Adipocyte (in vitro differentiated cells): ENCODE results near the gene MACROD2.

ENCODE experiments used
- DNase-seq: peaks from one replicate; pipeline ENCODE4 v3.0.0-alpha.2; 2015; ENCODE audit warnings: low read depth
- H3K27me3 ChIP-seq: replicated peaks from 2 replicates; pipeline ENCODE4 v1.7.0; 2013; ENCODE audit warnings: mild to moderate bottlenecking, low read length, moderate library complexity; ENCODE audit not compliant: control insufficient read depth, insufficient read depth
- H3K36me3 ChIP-seq: 2 replicates; pipeline ENCODE4 v1.7.0; 2013; ENCODE audit warnings: low read length, mild to moderate bottlenecking, moderate library complexity; ENCODE audit not compliant: control insufficient read depth, insufficient read depth, severe bottlenecking
- H3K4me1 ChIP-seq: 2 replicates; pipeline ENCODE4 v1.7.0; 2013; ENCODE audit warnings: mild to moderate bottlenecking, low read length, moderate library complexity; ENCODE audit not compliant: control insufficient read depth, insufficient read depth
- H3K4me3 ChIP-seq: 2 replicates; pipeline ENCODE4 v1.7.0; 2013; ENCODE audit warnings: mild to moderate bottlenecking, low read length, moderate library complexity
- H3K9ac ChIP-seq: 2 replicates; pipeline ENCODE4 v1.7.0; 2013; ENCODE audit warnings: mild to moderate bottlenecking, low read length, moderate library complexity
- H3K9me3 ChIP-seq: 2 replicates; pipeline ENCODE4 v1.7.0; 2013; ENCODE audit warnings: mild to moderate bottlenecking, low read length, moderate library complexity; ENCODE audit not compliant: control insufficient read depth

Gene MACROD2

DNA sequence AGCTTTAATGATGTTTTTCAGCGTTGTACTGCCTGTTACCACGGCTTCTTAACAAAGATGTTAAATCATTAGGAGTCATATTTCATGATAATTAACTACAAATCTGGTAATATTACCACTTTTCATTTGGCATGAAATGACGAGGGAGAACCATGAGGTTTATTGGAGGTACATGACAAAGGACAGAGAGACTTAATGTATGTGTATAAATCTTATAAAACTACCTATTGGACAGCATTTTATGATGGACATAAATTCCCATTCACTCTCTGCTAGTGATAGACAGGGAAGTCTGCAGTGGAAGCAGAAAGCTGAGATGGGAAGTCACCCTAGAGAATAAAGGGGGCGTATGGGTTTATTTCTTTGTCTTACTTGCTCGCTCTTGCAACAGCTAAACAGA lies 1292.0 kb downstream of the MACROD2 start:
- peaks cover 2% of the 10 kb centered on the region for H3K9me3 ChIP-seq
- no peak overlapping the region for H3K9ac ChIP-seq
- no peak for DNase-seq

DNA sequence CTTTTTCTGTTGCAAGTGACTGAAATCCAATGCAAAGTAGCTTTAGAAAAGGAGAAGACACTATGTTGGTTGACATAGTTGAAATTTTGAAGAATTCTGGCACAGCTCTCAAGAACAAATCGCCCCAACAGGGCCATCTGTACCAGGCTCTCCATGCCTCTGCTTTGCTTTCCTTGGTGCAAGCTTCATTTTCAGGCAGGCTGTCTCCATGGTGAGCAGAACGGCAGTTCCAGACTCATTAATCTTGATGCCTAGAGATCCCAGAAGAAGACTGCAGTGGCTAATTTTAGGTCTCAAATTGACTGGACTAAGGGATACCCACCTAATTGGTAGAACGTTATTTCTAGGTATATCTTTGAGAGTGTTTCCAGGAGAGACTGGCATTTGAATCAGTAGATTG lies 1292.8 kb downstream of the MACROD2 start:
- Histone ChIP-seq H3K4me3 (no peak overlapping the region), H3K36me3 (no peaks in the 10 kb centered on the region), H3K9me3 (peaks cover 2% of the 10 kb centered on the region), H3K4me1 (no peaks in the 10 kb centered on the region), H3K9ac (no peak overlapping the region), H3K27me3 (no peaks in the 10 kb centered on the region)
- DNase-seq: no peak

More for the DNA sequence above, 1292.0 kb downstream of the MACROD2 start:
- no peaks in the 10 kb centered on the region for H3K4me1 ChIP-seq
- no peak overlapping the region for H3K4me3 ChIP-seq
- H3K36me3 ChIP-seq: no peaks in the 10 kb centered on the region
- no peaks in the 10 kb centered on the region for H3K27me3 ChIP-seq

GRCh38 chr20:15289337-15289736 lies 1294.0 kb downstream of the MACROD2 start:
- H3K27me3 ChIP-seq: no peaks in the 10 kb centered on the region
- H3K36me3 ChIP-seq: no peaks in the 10 kb centered on the region
- DNase-seq: no peak
- H3K9me3 ChIP-seq: peaks cover 2% of the 10 kb centered on the region
- H3K9ac ChIP-seq: no peak overlapping the region
- no peak overlapping the region for H3K4me3 ChIP-seq
- no peaks in the 10 kb centered on the region for H3K4me1 ChIP-seq

- H3K27me3 ChIP-seq: no peaks in the 10 kb centered on the region
- H3K9ac ChIP-seq: no peak overlapping the region
- no peaks in the 10 kb centered on the region for H3K9me3 ChIP-seq
- no peaks in the 10 kb centered on the region for H3K36me3 ChIP-seq
- no peaks in the 10 kb centered on the region for H3K4me1 ChIP-seq
- no peak overlapping the region for H3K4me3 ChIP-seq
- no peak for DNase-seq
Observed at GRCh38 chr20:15292405-15292804, 1297.1 kb downstream of the MACROD2 start.

GRCh38 chr20:15296422-15296821 lies 1301.1 kb downstream of the MACROD2 start:
- H3K9ac ChIP-seq: no peak overlapping the region
- no peaks in the 10 kb centered on the region for H3K9me3 ChIP-seq
- DNase-seq: peak; percentile 32
- H3K4me1 ChIP-seq: no peaks in the 10 kb centered on the region
- H3K36me3 ChIP-seq: no peaks in the 10 kb centered on the region
- H3K4me3 ChIP-seq: no peak overlapping the region
- no peaks in the 10 kb centered on the region for H3K27me3 ChIP-seq

GRCh38 chr20:15297059-15297875 lies 1302.0 kb downstream of the MACROD2 start:
- Histone ChIP-seq H3K9ac (no peak overlapping the region), H3K36me3 (no peaks in the 10 kb centered on the region), H3K9me3 (no peaks in the 10 kb centered on the region), H3K4me1 (no peaks in the 10 kb centered on the region), H3K4me3 (no peak overlapping the region), H3K27me3 (no peaks in the 10 kb centered on the region)
- no peak for DNase-seq

GRCh38 chr20:15302075-15302474 lies 1306.8 kb downstream of the MACROD2 start:
- DNase-seq: no peak
- H3K36me3 ChIP-seq: no peaks in the 10 kb centered on the region
- no peak overlapping the region for H3K9ac ChIP-seq
- no peaks in the 10 kb centered on the region for H3K4me1 ChIP-seq
- no peaks in the 10 kb centered on the region for H3K9me3 ChIP-seq
- H3K27me3 ChIP-seq: no peaks in the 10 kb centered on the region
- H3K4me3 ChIP-seq: no peak overlapping the region

DNA sequence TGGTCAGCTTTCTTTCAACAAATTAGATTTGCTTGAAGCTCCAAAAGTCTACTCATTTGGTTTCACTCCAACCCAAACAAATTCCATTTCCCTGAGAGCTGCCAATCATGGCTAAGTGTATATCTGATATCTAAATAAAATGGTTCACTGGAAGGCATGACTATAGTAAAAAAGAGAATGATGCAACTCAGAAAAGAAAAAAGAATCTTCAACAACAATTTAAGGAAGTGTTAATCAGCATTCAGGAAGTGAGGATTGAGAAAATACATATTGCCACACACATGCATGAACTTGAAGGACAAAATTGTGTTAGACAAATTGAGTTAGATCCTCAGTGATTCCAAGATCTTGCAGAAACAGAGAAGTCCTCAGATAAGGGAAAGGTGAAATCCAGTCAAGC lies 1315.0 kb downstream of the MACROD2 start:
- peak; percentile 73 for DNase-seq
- no peak overlapping the region for H3K4me3 ChIP-seq
- H3K36me3 ChIP-seq: no peaks in the 10 kb centered on the region
- H3K27me3 ChIP-seq: no peaks in the 10 kb centered on the region
- H3K4me1 ChIP-seq: no peaks in the 10 kb centered on the region
- no peaks in the 10 kb centered on the region for H3K9me3 ChIP-seq
- no peak overlapping the region for H3K9ac ChIP-seq

DNA sequence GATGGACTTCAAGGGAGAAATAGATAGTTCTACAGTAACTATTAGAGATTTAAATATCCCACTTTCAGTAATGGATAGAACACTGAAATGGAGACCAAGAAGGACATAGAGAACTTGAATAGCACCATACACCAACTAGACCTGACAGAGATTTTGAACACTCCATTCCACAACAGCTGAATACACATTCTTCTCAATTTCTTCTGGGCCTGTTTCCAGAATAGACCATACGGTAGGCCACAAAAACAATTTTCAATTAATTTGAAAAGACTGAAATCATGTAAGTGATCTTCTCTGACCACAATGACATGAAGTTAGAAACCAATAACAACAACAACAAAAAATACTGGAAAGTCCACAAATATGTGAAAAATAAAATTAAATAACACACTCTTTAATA lies 1321.2 kb downstream of the MACROD2 start:
- Histone ChIP-seq H3K4me3 (no peak overlapping the region), H3K9ac (no peak overlapping the region), H3K36me3 (no peaks in the 10 kb centered on the region), H3K9me3 (no peaks in the 10 kb centered on the region), H3K4me1 (peaks cover 4% of the 10 kb centered on the region), H3K27me3 (no peaks in the 10 kb centered on the region)
- DNase-seq: no peak

GRCh38 chr20:15317546-15318232 lies 1322.4 kb downstream of the MACROD2 start:
- H3K27me3 ChIP-seq: no peaks in the 10 kb centered on the region
- DNase-seq: no peak
- no peak overlapping the region for H3K9ac ChIP-seq
- no peak overlapping the region for H3K4me3 ChIP-seq
- H3K4me1 ChIP-seq: peaks cover 4% of the 10 kb centered on the region
- H3K36me3 ChIP-seq: no peaks in the 10 kb centered on the region
- no peaks in the 10 kb centered on the region for H3K9me3 ChIP-seq

DNA sequence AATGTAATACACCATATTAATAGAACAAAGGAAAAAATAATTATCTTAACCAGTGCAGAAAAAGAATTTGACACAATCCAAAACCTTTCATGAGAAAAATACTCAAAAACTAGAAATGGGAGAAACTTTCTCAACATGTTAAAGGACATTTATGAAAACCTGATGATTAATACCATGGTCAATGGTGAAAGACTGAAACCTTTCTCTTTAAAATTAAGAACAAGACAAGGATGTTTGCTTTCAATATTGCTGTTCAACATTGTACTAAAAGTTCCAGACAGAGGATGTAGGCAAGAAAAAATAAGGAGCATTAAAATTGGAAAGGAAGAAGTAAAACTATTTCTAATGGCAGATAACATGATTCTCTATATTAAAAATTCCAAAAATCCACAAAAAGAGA lies 1323.4 kb downstream of the MACROD2 start:
- no peaks in the 10 kb centered on the region for H3K36me3 ChIP-seq
- H3K9ac ChIP-seq: no peak overlapping the region
- H3K27me3 ChIP-seq: no peaks in the 10 kb centered on the region
- DNase-seq: no peak
- H3K4me3 ChIP-seq: no peak overlapping the region
- H3K9me3 ChIP-seq: no peaks in the 10 kb centered on the region
- peaks cover 4% of the 10 kb centered on the region for H3K4me1 ChIP-seq
